ENCODE results near the gene HSPA1A.
"Not testable (repeated sequence)": the region's sequence is repeated elsewhere in the genome, so short reads cannot be mapped to it uniquely, and the experiment has no call there.

HSPA1A gene

GRCh38 chr6:31862344-31863235 is 47.2 kb downstream of the HSPA1A start, which contains the start of gene NEU1:
TSS of gene NEU1 (minus strand) at chr6:31862821. CDS start at chr6:31862776, 45 bp downstream.
- Histone ChIP-seq H3K27ac (ENCODE audit: low read length) (peak within 1 kb of the TSS; percentile 34), H3K4me3 (ENCODE audit: low read length) (peak within 1 kb of the TSS; percentile 89), H3K27me3 (ENCODE audit: insufficient read depth, low read length) (0 out of 2 replicates have a peak, but pooled peaks cover 6% of the 10 kb centered on the region), H3K9me3 (ENCODE audit: insufficient read depth, low read depth, low read length) (no peaks in the 10 kb centered on the region), H3K4me1 (ENCODE audit: insufficient read depth, low read length) (peaks cover 6% of the 10 kb centered on the region; the same call in 1 of the 2 replicates), H3K36me3 (ENCODE audit: insufficient read depth, low read depth, low read length) (peaks cover 23% of the 10 kb centered on the region), H3K9ac (ENCODE audit: low read depth, low read length) (peak within 1 kb of the TSS; percentile 81; the same call in 1 of the 2 replicates)

- H3K27me3 ChIP-seq (ENCODE audit: insufficient read depth, low read length); H3K4me1 ChIP-seq (ENCODE audit: insufficient read depth, low read length); H3K9me3 ChIP-seq (ENCODE audit: insufficient read depth, low read depth, low read length); H3K27ac ChIP-seq (ENCODE audit: low read length): not testable (repeated sequence)
- peaks cover 15% of the 10 kb centered on the region for H3K36me3 ChIP-seq (ENCODE audit: insufficient read depth, low read depth, low read length)
- peak overlapping the region; percentile 89 for H3K4me3 ChIP-seq (ENCODE audit: low read length)
- H3K9ac ChIP-seq (ENCODE audit: low read depth, low read length) = peak overlapping the region; percentile 77; the same call in 1 of the 2 replicates
Observed at GRCh38 chr6:31864123-31864562, 48.8 kb downstream of the HSPA1A start.

DNA sequence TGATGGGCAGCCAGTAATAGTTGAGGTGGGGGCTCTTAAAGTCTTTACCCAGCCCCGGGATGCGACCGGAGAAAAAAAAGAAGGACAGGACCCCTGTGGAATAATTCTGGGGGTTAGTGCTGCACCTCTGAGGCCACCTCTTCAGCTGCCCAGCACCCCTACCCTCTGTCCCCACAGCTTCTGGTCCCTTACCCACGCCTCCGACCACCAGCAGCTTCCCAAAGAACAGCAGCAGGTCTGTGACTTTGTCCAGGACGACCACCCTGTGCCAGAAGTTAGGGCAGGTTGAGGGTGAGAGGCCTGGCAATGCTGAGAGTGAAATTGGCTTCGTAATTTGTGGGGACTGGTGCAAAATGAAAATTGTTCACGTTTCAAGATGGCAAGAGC is 49.5 kb downstream of the HSPA1A start:
- Histone ChIP-seq H3K27me3 (ENCODE audit: insufficient read depth, low read length) (0 out of 2 replicates have a peak, but pooled peaks cover 6% of the 10 kb centered on the region), H3K4me1 (ENCODE audit: insufficient read depth, low read length) (peaks cover 6% of the 10 kb centered on the region; the same call in 1 of the 2 replicates), H3K36me3 (ENCODE audit: insufficient read depth, low read depth, low read length) (peaks cover 9% of the 10 kb centered on the region), H3K9me3 (ENCODE audit: insufficient read depth, low read depth, low read length) (no peaks in the 10 kb centered on the region), H3K27ac (ENCODE audit: low read length) (no peak overlapping the region), H3K9ac (ENCODE audit: low read depth, low read length) (no peak overlapping the region), H3K4me3 (ENCODE audit: low read length) (no peak overlapping the region; the same call in 1 of the 2 replicates)

DNA sequence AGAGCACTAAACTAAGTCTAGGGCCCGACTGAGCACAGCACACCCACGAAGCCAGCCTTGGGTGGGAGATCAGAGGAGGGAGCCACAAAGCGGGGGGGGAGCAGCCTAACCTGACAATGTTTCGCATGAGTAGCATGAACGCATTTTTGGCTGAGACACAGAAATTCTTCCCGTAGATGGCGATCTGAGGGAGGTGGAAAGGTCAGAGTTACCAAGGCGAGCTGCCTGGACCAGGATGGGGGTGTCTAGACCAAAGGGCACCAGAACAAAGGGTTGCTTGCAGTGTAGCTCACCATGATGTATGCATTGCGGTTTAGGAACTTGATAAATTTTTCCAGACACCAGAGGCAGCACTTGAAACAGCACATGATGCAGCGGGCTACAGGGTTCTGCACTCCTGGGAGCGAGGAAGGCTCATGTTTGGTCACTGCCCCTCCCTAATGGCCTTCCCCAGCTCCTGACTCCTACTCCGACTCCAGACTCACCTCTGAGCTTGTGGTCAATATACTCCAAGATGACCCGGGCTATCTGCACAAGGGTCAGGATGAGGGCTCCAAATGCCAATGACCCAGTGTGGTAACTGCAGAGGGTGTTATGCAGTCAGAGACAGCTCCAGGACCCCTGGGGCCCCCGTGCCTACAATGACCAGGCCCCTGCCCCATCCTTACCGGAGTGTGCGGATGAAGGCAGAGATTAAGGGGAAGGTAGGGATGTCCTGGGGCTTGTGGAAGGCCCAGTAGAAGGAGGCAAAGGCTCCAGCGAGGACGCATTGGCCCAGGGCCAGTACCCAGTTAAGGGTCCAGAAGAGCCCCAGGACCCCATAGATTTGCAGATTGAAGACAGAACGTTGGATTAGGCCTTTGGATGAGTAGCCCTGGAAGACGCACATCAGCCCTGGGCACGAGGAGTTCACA is 50.1 kb downstream of the HSPA1A start:
- H3K9me3 ChIP-seq (ENCODE audit: insufficient read depth, low read depth, low read length) = no peaks in the 10 kb centered on the region
- H3K9ac ChIP-seq (ENCODE audit: low read depth, low read length) = no peak overlapping the region
- H3K36me3 ChIP-seq (ENCODE audit: insufficient read depth, low read depth, low read length) = peaks cover 2% of the 10 kb centered on the region; the same call in 1 of the 2 replicates
- peaks cover 6% of the 10 kb centered on the region; the same call in 1 of the 2 replicates for H3K4me1 ChIP-seq (ENCODE audit: insufficient read depth, low read length)
- 0 out of 2 replicates have a peak, but pooled peaks cover 6% of the 10 kb centered on the region for H3K27me3 ChIP-seq (ENCODE audit: insufficient read depth, low read length)
- no peak overlapping the region for H3K4me3 ChIP-seq (ENCODE audit: low read length)
- no peak overlapping the region for H3K27ac ChIP-seq (ENCODE audit: low read length)
